SU-DHL-6 (cell line): ENCODE data around the gene POLR3H.

Experiments used
- CTCF ChIP-seq: fragments of 200-600 bp; sonication (generic); IDR thresholded peaks from one replicate; pipeline ENCODE4 v1.5.1; 2017; ENCODE audit warnings: antibody characterized with exemption, mild to moderate bottlenecking, low read length, moderate library complexity; ENCODE audit not compliant: insufficient read depth, poor library complexity, severe bottlenecking
- EZH2phosphoT487 ChIP-seq: fragments of 200-600 bp; sonication (generic), shearing (Covaris generic); conservative IDR thresholded peaks from 2 replicates; pipeline ENCODE4 v1.6.1; 2018; ENCODE audit warnings: mild to moderate bottlenecking, antibody characterized with exemption, low read length, moderate library complexity, mixed read lengths

- TF ChIP-seq CTCF (no peak), EZH2phosphoT487 (no peak)
Measured at GRCh38 chr22:41504816-41505215, 39.5 kb downstream of the POLR3H start.
